HG03175 (cell line): ENCODE results near the gene LIN37.
A peak's percentile ranks its signal among the peaks of the same experiment; 100 is the strongest.

ENCODE experiments used
- ATAC-seq: cut with Tn5 transposase; IDR thresholded peaks from one replicate; pipeline ENCODE4 v1.9.1; 2021; ENCODE audit warnings: mild to moderate bottlenecking, moderate library complexity; ENCODE audit not compliant: unreplicated experiment

The LIN37 gene

DNA sequence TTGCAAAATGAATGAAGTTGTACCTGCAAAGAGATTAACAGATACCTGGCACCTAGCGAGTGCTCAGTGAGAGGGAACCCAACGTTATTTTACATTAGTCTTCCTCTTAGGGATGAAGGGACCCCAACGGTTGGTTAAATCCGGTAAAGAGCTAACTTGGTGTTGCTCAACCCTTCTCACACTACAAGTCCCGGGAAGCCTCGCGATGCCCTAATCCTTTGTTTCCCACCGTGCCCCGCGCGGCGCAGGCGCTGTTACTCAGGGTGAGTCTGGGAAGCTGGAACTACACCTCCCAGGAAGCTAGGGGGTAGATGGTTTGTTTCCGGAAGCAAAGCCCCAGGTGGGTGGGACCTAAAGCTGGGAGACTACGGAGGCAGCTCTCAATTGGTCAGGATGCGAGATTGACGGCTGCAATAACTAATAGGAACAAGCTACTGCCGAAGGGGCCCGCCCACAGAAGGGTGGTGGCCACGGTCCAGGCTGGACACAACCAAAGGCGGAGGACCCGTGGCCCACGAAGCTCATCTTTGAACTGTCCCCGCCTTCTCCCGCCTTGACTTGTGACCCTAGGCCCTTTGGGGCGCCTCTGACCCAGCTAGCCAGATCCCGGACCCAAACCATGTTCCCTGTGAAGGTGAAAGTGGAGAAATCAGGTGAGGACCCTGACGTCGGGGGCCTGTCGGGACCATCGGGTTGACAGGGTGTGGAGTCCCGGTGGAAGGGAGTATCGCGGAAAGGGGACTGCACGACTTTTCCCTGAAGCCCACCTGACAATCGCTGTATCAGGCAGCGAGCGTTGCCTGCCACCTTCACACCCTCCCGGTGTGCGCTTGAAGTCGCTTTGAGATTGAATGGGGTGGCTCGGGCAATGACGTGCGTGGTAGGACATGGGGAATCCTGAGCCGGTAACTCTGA lies at the start of gene LIN37:
TSS of gene LIN37 (plus strand) at position 471 of the 915 bp plus-strand sequence. CDS start at position 620, 149 bp downstream.
- ATAC-seq, result peak; percentile 72

GRCh38 chr19:35702223-35703012 lies 46.0 kb upstream of the LIN37 start:
- ATAC-seq, result peak; percentile 98

GRCh38 chr19:35703343-35703742 lies 45.0 kb upstream of the LIN37 start:
- ATAC-seq, result no peak

DNA sequence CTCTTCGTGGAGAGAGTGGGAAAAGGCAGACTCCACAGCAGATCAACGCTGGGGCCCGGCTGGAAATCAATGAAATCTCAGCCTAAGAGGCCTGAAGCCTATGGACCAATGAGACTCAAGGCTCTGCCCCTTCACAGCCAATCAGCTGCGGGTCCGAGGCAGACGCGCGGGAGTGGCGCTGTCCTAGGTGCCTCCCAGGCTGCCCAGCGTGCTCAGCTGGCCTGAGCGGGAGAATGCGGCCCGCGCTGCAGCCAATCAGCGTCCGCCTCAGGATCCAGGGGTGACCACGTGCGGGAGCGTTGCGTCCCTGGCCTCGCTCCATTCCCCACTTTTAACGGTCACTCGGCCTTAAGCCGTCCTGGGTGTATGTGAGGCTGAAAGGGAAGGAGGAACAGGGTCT lies 44.2 kb upstream of the LIN37 start, which contains the start of gene ZBTB32:
TSS of gene ZBTB32 (plus strand) at position 341 of the 400 bp plus-strand sequence. CDS start 10,069 bp downstream, outside the sequence.
- ATAC-seq, result no peak

GRCh38 chr19:35708391-35708790 lies 40.0 kb upstream of the LIN37 start:
- ATAC-seq, result no peak

GRCh38 chr19:35710784-35711723 lies 37.3 kb upstream of the LIN37 start:
- ATAC-seq, result peak; percentile 37

- no peak for ATAC-seq
Observed at GRCh38 chr19:35712567-35713505, 35.5 kb upstream of the LIN37 start.

DNA sequence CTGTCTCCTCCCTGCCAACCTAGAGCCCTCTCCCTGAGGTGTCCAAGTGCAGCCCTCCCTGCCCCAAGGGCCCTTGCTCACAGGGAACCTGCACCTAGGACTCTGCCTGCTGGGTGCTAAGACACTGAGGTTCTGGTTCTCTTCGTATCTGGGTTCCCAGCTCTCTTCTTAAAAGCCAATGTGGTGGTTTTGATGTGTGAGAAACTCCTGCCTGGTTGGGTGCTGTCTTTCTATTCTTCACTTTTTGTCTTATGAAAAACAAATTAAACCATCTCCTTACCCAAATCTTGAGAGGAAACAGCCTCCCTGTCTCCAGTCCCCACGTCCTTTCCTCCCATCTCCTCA lies 34.9 kb upstream of the LIN37 start:
- ATAC-seq, result no peak

DNA sequence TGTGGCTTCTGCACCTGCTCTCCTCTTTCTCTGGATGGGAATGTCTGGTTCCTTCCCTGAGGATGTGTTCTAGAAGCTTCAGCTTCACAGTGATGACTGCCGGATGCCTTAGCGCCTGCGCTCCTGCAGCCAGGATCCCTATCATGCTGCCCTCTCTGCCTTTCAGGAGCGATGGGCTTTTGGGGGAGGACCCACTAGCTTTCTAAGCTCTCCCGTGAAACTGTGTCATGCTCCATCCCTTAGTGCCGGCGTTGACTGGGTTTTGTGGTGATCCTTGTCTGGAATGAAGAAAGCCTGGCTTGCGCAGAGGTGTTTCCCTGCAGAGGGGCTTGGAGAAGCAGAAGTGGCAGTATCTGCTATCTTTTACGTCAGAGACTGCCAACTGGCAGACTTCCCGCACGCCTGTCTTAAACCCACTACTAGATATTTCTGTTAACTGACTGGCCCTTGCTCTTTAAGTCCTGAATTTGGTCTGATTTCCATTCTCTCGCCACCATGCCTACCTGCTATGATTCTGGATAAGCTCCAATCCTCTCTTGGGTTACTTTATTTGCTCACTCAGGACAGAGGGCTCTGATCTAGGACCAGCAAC lies 34.4 kb upstream of the LIN37 start:
- ATAC-seq, result no peak

GRCh38 chr19:35714601-35715354 lies 33.6 kb upstream of the LIN37 start:
- no peak for ATAC-seq

DNA sequence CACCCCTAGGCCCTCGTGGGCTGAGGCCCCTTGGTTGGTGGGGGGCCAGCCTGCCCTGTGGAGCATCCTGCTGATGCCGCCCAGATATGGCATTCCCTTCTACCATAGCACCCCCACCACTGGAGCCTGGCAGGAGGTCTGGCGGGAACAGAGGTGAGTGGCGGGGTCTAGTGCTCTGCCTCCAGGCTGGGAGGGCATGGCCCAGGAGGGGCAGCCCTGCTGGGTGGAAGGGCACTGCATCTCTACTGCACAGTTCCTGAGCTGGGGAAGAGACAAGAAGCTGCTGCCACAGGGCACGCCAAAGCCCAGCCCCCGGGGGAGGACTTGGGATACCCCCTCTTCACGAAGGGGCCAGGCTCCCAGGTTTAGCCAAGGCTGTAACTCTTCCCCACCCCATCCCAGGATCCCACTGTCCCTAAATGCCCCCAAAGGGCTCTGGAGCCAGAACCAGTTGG lies 33.0 kb upstream of the LIN37 start:
- no peak for ATAC-seq

GRCh38 chr19:35715981-35716800 lies 32.2 kb upstream of the LIN37 start:
- no peak for ATAC-seq

- peak; percentile 57 for ATAC-seq
Observed at GRCh38 chr19:35716801-35717664, 31.3 kb upstream of the LIN37 start.

GRCh38 chr19:35717665-35718344 lies 30.6 kb upstream of the LIN37 start, which contains the start of gene KMT2B:
TSS of gene KMT2B (plus strand) at chr19:35718003. CDS start at chr19:35718019, 16 bp downstream.
- ATAC-seq, result peak; percentile 47

DNA sequence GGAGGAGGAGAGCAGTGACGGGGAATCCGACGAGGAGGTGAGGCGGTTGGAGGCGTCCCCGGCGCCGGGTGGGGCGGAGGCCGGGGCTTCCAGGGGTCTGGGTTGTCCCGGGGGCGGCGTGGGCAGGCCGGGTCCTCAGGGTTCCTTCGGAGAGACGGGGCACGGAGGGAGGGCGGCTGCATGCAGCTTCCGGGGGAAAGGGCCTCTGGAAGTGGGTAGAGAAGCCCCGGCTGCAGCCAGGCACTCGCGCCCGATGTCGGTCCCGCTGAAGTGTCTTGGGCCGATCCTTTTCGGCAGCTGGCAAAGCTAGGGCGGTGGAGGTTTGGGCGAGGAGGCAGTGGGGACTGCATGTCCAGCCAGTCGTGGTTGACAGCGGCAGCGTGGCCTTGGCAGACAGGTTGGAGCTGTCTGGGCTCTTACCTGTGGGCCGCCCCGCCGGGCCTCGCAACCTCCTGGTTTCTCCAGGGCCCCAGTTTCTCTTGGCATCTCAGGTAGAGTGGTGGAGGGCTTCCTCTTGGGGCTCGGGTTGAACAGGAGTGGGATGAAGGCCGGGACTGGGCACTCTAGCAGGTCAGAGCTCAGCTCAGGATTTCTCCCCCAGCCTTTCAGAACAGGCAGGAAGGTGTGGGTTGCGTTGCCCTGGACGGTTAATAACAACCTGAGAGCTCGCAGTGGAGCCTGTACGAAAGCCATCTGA lies 29.9 kb upstream of the LIN37 start:
- ATAC-seq, result no peak
